GM23338 (cell line): Measurements from ENCODE around the gene PRRT1. TPM values are rescaled to one million over a fixed set of nuclear protein-coding genes. Genes with fewer than 3 reads are reported as not detected.

Source experiments
- ATAC-seq: fragments of 200-7000 bp; cut with Tn5 transposase; 3 replicates; pipeline ENCODE4 v1.9.1; 2020
- DNase-seq: peaks from one replicate; pipeline ENCODE4 v3.0.0-alpha.2; 2015; ENCODE audit warnings: low spot score
- H2AFZ ChIP-seq: fragments of 200-600 bp; sonication (generic); 2 replicates; pipeline ENCODE4 v1.8.0; 2016; ENCODE audit warnings: antibody characterized with exemption, mild to moderate bottlenecking, moderate library complexity
- H3F3A ChIP-seq: fragments of 200-600 bp; sonication (generic); replicated peaks from 2 replicates; pipeline ENCODE4 v1.8.0; 2017; ENCODE audit warnings: antibody characterized with exemption, mixed run types, low read depth
- H3K27ac ChIP-seq: fragments of 200-600 bp; sonication (generic); 2 replicates; pipeline ENCODE4 v1.6.1; 2016; ENCODE audit warnings: low read depth
- H3K27me3 ChIP-seq: fragments of 200-600 bp; sonication (generic); 2 replicates; pipeline ENCODE4 v1.8.0; 2016; ENCODE audit warnings: mild to moderate bottlenecking, mixed run types, moderate library complexity; ENCODE audit not compliant: insufficient read depth
- H3K36me3 ChIP-seq: fragments of 200-600 bp; sonication (generic); 2 replicates; pipeline ENCODE4 v1.8.0; 2016; ENCODE audit warnings: mild to moderate bottlenecking; ENCODE audit not compliant: insufficient read depth
- H3K4me1 ChIP-seq: fragments of 200-600 bp; sonication (generic); 2 replicates; pipeline ENCODE4 v1.8.0; 2016; ENCODE audit warnings: mild to moderate bottlenecking, moderate library complexity; ENCODE audit not compliant: insufficient read depth
- H3K4me2 ChIP-seq: fragments of 200-600 bp; sonication (generic); 2 replicates; pipeline ENCODE4 v1.7.1; 2017; ENCODE audit warnings: mixed run types
- H3K4me3 ChIP-seq: fragments of 200-600 bp; sonication (generic); 2 replicates; pipeline ENCODE4 v1.6.1; 2016; ENCODE audit warnings: mixed run types
- H3K79me2 ChIP-seq: fragments of 200-600 bp; sonication (generic); replicated peaks from 2 replicates; pipeline ENCODE4 v1.8.0; 2017; ENCODE audit warnings: mild to moderate bottlenecking; ENCODE audit not compliant: insufficient read depth
- H3K9me2 ChIP-seq: fragments of 200-600 bp; sonication (generic); 2 replicates; pipeline ENCODE4 v1.8.0; 2017; ENCODE audit not compliant: insufficient read depth
- H4K20me1 ChIP-seq: fragments of 200-600 bp; sonication (generic); replicated peaks from 2 replicates; pipeline ENCODE4 v1.8.0; 2017; ENCODE audit warnings: mild to moderate bottlenecking; ENCODE audit not compliant: insufficient read depth
- H3K27ac Mint-ChIP-seq: 2 replicates; pipeline ENCODE4 v1.8.0; 2020; ENCODE audit warnings: inconsistent platforms, mild to moderate bottlenecking, moderate library complexity, mixed read lengths
- H3K27me3 Mint-ChIP-seq: 3 replicates; pipeline ENCODE4 v1.8.0; 2022; ENCODE audit warnings: low read depth, mild to moderate bottlenecking, moderate library complexity, mixed read lengths, inconsistent platforms; ENCODE audit not compliant: insufficient read depth, poor library complexity
- H3K36me3 Mint-ChIP-seq: 3 replicates; pipeline ENCODE4 v1.8.0; 2021; ENCODE audit warnings: low read depth, mild to moderate bottlenecking, inconsistent platforms, moderate library complexity, mixed read lengths
- H3K4me1 Mint-ChIP-seq: 3 replicates; pipeline ENCODE4 v1.8.0; 2020; ENCODE audit warnings: mild to moderate bottlenecking, inconsistent platforms, mixed read lengths
- H3K4me3 Mint-ChIP-seq: 3 replicates; pipeline ENCODE4 v1.8.0; 2021; ENCODE audit warnings: moderate library complexity, mild to moderate bottlenecking, inconsistent platforms, mixed read lengths
- H3K9me3 Mint-ChIP-seq: 3 replicates; pipeline ENCODE4 v1.8.0; 2020; ENCODE audit warnings: moderate library complexity, mild to moderate bottlenecking, inconsistent platforms, mixed read lengths
- CREB1 ChIP-seq: fragments of 250-450 bp; sonication (Bioruptor Pico); IDR thresholded peaks from 2 replicates; pipeline ENCODE4 v1.5.0; 2020; ENCODE audit warnings: low read depth, mild to moderate bottlenecking, moderate library complexity
- CTCF ChIP-seq, 2 experiments: fragments of 200-600 bp in 1 of 2; sonication (generic) in 1 of 2; conservative IDR thresholded peaks; 2 replicates each; pipeline versions ENCODE4 v1.5.1 to v1.6.1; 2016 to 2017; ENCODE audit warnings: antibody characterized with exemption in 2 of 2, low read depth in 2 of 2, mild to moderate bottlenecking in 2 of 2, moderate library complexity in 1 of 2
- EZH2phosphoT487 ChIP-seq: fragments of 200-600 bp; sonication (generic); IDR thresholded peaks from one replicate; pipeline ENCODE4 v1.8.1; 2018; ENCODE audit warnings: antibody characterized with exemption; ENCODE audit not compliant: unreplicated experiment
- NANOG ChIP-seq: IDR thresholded peaks from 2 replicates; pipeline ENCODE4 v1.6.1; 2016; ENCODE audit warnings: antibody characterized with exemption, borderline replicate concordance
- POLR2AphosphoS5 ChIP-seq: IDR thresholded peaks from 2 replicates; pipeline ENCODE4 v1.6.1; 2016; ENCODE audit warnings: antibody characterized with exemption, low read depth
- REST ChIP-seq: IDR thresholded peaks from one replicate; pipeline ENCODE4 v1.6.1; 2018; ENCODE audit warnings: antibody characterized with exemption; ENCODE audit not compliant: unreplicated experiment
- STAT1 ChIP-seq: IDR thresholded peaks from one replicate; pipeline ENCODE4 v1.6.1; 2016; ENCODE audit warnings: antibody characterized with exemption; ENCODE audit not compliant: unreplicated experiment
- ZNF462 ChIP-seq: fragments of 250-450 bp; sonication (Bioruptor Pico); IDR thresholded peaks from 2 replicates; pipeline ENCODE4 v1.5.0; 2020; ENCODE audit warnings: mild to moderate bottlenecking, moderate library complexity
- polyA plus RNA-seq: library from polyadenylated mRNA; unstranded; fragments of >200 nt; fragmentation: Nextera tagmentation; extraction: Ambion mirVana; gene quantifications from 2 replicates; pipeline ENCODE4 v1.2.1, GENCODE V29; 2016
- total RNA-seq: library from RNA; depleted of rRNA; stranded (reverse); fragments of >200 nt; shearing (Covaris generic); gene quantifications from 2 replicates; pipeline ENCODE4 v1.2.3, GENCODE V29; 2014

PRRT1 gene
- total and polyA plus RNA-seq, 2 experiments from 2014 or later: 2.7 TPM; not detected in 1

DNA sequence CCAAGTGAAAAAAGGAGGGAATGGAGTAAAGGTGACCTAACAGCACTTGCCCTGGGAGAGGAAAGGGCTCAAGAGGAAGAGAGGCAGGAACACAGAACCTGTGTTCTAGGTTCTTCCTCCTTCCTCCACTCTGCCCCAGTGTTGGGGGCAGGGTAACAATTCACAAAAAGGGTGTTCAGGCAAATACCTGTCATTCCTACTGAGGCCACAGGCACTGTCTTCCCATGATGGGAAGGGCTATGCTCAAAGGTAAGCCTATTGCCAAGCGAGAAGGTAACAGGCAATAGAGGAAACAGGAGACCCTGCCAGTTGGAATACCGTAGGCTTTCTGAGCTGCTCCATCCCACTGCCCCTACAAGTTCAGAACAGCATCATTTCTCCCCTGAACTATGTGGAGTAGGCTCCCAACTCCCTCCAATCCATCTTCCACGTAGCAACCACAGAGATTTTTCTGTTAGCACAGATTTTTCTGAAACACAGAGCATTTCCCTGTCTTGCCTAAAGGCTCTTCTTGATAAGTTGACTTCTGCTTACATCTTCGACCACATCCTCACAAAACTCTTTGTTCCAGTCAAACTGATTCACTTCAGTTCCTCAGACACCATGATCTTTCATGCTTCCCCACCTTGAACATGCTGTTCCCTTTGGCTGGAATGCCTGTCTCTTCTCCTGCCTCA is 21.4 kb upstream of the PRRT1 start:
- H3K4me2 ChIP-seq: peak overlapping the region; percentile 48; the same call in 1 of the 2 replicates
- H2AFZ ChIP-seq: no peak overlapping the region
- peak; percentile 51 for DNase-seq
- H3K4me3 ChIP-seq: peak overlapping the region; percentile 21; the same call in 1 of the 2 replicates
- H3K79me2 ChIP-seq: peaks cover 41% of the 10 kb centered on the region
- no peaks in the 10 kb centered on the region for H3K9me2 ChIP-seq
- no peak for ATAC-seq
- H3K36me3 ChIP-seq: no peaks in the 10 kb centered on the region; the same call in 1 of the 2 replicates
- Mint-ChIP-seq H3K4me1 (peaks cover 29% of the 10 kb centered on the region), H3K4me3 (peak overlapping the region; percentile 31; the same call in 2 of the 3 replicates), H3K36me3 (peaks cover 36% of the 10 kb centered on the region), H3K27me3 (peaks cover 18% of the 10 kb centered on the region), H3K9me3 (no peaks in the 10 kb centered on the region), H3K27ac (peak overlapping the region; percentile 41)
- H3K4me1 ChIP-seq: peaks cover 18% of the 10 kb centered on the region
- H3F3A ChIP-seq: 0 out of 2 replicates have a peak, but pooled peaks cover 7% of the 10 kb centered on the region
- no peaks in the 10 kb centered on the region for H3K27me3 ChIP-seq
- H3K27ac ChIP-seq: peak overlapping the region; percentile 41; the same call in 1 of the 2 replicates
- H4K20me1 ChIP-seq: peaks cover 19% of the 10 kb centered on the region; the same call in 1 of the 2 replicates
- TF ChIP-seq CTCF (conservative IDR thresholded peaks at IDR 0.05; ENCODE audit: low read depth in 2 of 2) (no peak), POLR2AphosphoS5 (no peak), NANOG (no peak)

- Mint-ChIP-seq H3K9me3 (no peaks in the 10 kb centered on the region), H3K4me3 (no peak overlapping the region), H3K36me3 (peaks cover 46% of the 10 kb centered on the region), H3K27ac (0 out of 2 replicates have a peak overlapping the region, but pooled peaks have one; percentile 32), H3K27me3 (peaks cover 10% of the 10 kb centered on the region), H3K4me1 (peaks cover 33% of the 10 kb centered on the region)
- peaks cover 12% of the 10 kb centered on the region for H3F3A ChIP-seq
- H2AFZ ChIP-seq: no peak overlapping the region
- H3K4me1 ChIP-seq: peaks cover 17% of the 10 kb centered on the region
- ATAC-seq (no peak), DNase-seq (no peak)
- no peaks in the 10 kb centered on the region for H3K9me2 ChIP-seq
- H3K79me2 ChIP-seq: peaks cover 41% of the 10 kb centered on the region
- no peak overlapping the region for H3K4me3 ChIP-seq
- no peak overlapping the region for H3K27ac ChIP-seq
- H4K20me1 ChIP-seq: peaks cover 19% of the 10 kb centered on the region; the same call in 1 of the 2 replicates
- H3K4me2 ChIP-seq: no peak overlapping the region
- H3K27me3 ChIP-seq: no peaks in the 10 kb centered on the region
- H3K36me3 ChIP-seq: no peaks in the 10 kb centered on the region; the same call in 1 of the 2 replicates
- TF ChIP-seq NANOG (no peak), CREB1 (CRISPR knock-in tag) (no peak), ZNF462 (no peak), REST (no peak), EZH2phosphoT487 (no peak), STAT1 (no peak)
Measured at GRCh38 chr6:32171234-32171633, 19.5 kb upstream of the PRRT1 start.
